HepG2 (cell line): ENCODE results near the gene ZBP1.

Source experiments
- CTCF ChIP-seq: sonication (generic); formaldehyde crosslinking; IDR thresholded peaks from 2 replicates; pipeline ENCODE4 v1.5.0; 2020; ENCODE audit warnings: mild to moderate bottlenecking, missing genetic modification reagents, moderate library complexity
- HINFP ChIP-seq: sonication (generic); formaldehyde crosslinking; IDR thresholded peaks from 2 replicates; pipeline ENCODE4 v1.4.0; 2020; ENCODE audit warnings: low read depth, mild to moderate bottlenecking, missing genetic modification reagents
- MYPOP ChIP-seq: sonication (generic); formaldehyde crosslinking; IDR thresholded peaks from 2 replicates; pipeline ENCODE4 v1.8.1; 2023; ENCODE audit warnings: mild to moderate bottlenecking, moderate library complexity, missing genetic modification reagents
- POLR2AphosphoS5 ChIP-seq: IDR thresholded peaks from 2 replicates; pipeline ENCODE4 v1.6.1; 2012; ENCODE audit warnings: low read depth, low read length
- SAFB2 ChIP-seq: sonication (generic); formaldehyde crosslinking; IDR thresholded peaks from 2 replicates; pipeline ENCODE4 v1.5.1; 2020; ENCODE audit warnings: missing genetic modification reagents, low read depth, mild to moderate bottlenecking, borderline replicate concordance
- ZBTB21 ChIP-seq: sonication (generic); formaldehyde crosslinking; IDR thresholded peaks from 2 replicates; pipeline ENCODE4 v1.4.0; 2020; ENCODE audit warnings: missing genetic modification reagents
- ZNF224 ChIP-seq: sonication (generic); formaldehyde crosslinking; IDR thresholded peaks from 2 replicates; pipeline ENCODE4 v1.5.0; 2020; ENCODE audit warnings: mild to moderate bottlenecking, missing genetic modification reagents
- ZNF513 ChIP-seq: sonication (generic); formaldehyde crosslinking; conservative IDR thresholded peaks from 2 replicates; pipeline ENCODE4 v1.5.0; 2020; ENCODE audit warnings: missing genetic modification reagents

GRCh38 chr20:57662456-57663240, 42.4 kb upstream of the ZBP1 start:
- TF ChIP-seq HINFP (CRISPR knock-in tag) (no peak), ZBTB21 (CRISPR knock-in tag) (no peak), SAFB2 (CRISPR knock-in tag) (no peak), POLR2AphosphoS5 (no peak), MYPOP (no peak), CTCF (no peak), ZNF513 (CRISPR knock-in tag) (no peak), ZNF224 (CRISPR knock-in tag) (no peak)
